ENCODE results near the gene NUDT13.
A peak's percentile ranks its signal among the peaks of the same experiment; 100 is the strongest.
"Not testable (repeated sequence)": the region's sequence is repeated elsewhere in the genome, so short reads cannot be mapped to it uniquely, and the experiment has no call there.

NUDT13 gene

DNA sequence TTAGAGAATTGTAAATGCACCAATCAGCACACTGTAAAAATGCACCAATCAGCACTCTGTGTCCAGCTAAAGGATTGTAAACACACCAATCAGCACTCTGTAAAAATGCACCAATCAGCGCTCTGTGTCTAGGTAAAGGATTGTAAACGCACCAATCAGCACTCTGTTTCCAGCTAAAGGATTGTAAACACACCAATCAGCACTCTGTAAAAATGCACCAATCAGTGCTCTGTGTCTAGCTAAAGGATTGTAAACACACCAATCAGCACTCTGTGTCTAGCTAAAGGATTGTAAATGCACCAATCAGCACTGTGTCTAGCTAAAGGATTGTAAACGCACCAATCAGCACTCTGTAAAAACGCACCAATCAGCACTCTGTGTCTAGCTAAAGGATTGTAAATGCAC, 1.0 kb upstream of the NUDT13 start:
- H3K4me1 ChIP-seq (ENCODE audit: control insufficient read depth, insufficient read depth, low read length): peaks cover 19% of the 10 kb centered on the region
- H3K27me3 ChIP-seq (replicated peaks; ENCODE audit: control insufficient read depth, insufficient read depth, low read length); DNase-seq (ENCODE audit: low read depth); H3K36me3 ChIP-seq (ENCODE audit: control insufficient read depth, insufficient read depth, low read length, severe bottlenecking); H3K9me3 ChIP-seq (ENCODE audit: control insufficient read depth, low read length); H3K9ac ChIP-seq (ENCODE audit: low read length); H3K4me3 ChIP-seq (ENCODE audit: low read length): not testable (repeated sequence)

DNA sequence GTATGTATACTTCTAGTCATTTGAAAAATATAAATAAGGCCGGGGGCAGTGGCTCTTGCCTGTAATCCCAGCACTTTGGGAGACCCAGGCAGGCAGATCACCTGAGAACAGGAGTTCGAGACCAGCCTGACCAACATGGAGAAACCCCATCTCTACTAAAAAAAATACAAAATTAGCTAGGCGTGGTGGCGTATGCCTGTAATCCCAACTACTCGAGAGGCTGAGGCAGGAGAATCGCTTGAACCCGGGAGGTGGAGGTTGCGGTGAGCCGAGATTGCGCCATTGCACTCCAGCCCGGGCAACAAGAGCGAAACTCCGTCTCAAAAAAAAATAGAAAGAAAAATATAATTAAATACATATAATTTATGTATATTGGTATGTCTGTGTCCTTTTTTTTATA, 1.8 kb downstream of the NUDT13 start:
- not testable (repeated sequence) for H3K4me3 ChIP-seq (ENCODE audit: low read length); H3K27me3 ChIP-seq (replicated peaks; ENCODE audit: control insufficient read depth, insufficient read depth, low read length); H3K9me3 ChIP-seq (ENCODE audit: control insufficient read depth, low read length); H3K9ac ChIP-seq (ENCODE audit: low read length); DNase-seq (ENCODE audit: low read depth); H3K36me3 ChIP-seq (ENCODE audit: control insufficient read depth, insufficient read depth, low read length, severe bottlenecking)
- peaks cover 19% of the 10 kb centered on the region for H3K4me1 ChIP-seq (ENCODE audit: control insufficient read depth, insufficient read depth, low read length)

DNA sequence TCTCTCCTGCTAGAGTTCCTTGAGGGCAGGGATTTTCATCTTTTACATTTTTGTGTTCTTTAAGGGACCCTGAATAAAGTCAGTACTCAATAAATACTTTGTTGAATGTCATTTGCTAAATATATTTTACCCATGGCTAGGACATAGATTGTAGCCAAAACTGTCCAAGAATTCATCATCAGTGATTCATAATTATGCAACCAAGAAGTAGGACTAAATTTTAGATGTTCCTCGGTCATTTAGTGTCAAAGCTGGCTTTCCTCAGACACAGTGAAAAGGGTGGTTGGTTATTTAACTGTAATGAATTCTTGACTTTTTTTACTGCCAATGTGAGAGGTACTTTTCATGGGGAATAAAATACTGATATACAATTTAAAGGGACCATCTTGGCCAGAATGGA, 3.3 kb downstream of the NUDT13 start:
- DNase-seq (ENCODE audit: low read depth): peak; percentile 53
- H3K4me3 ChIP-seq (ENCODE audit: low read length): peak overlapping the region; percentile 48
- peak overlapping the region; percentile 14 for H3K9ac ChIP-seq (ENCODE audit: low read length)
- peaks cover 30% of the 10 kb centered on the region for H3K4me1 ChIP-seq (ENCODE audit: control insufficient read depth, insufficient read depth, low read length)
- H3K9me3 ChIP-seq (ENCODE audit: control insufficient read depth, low read length): no peaks in the 10 kb centered on the region
- H3K36me3 ChIP-seq (ENCODE audit: control insufficient read depth, insufficient read depth, low read length, severe bottlenecking): no peaks in the 10 kb centered on the region
- no peaks in the 10 kb centered on the region for H3K27me3 ChIP-seq (replicated peaks; ENCODE audit: control insufficient read depth, insufficient read depth, low read length)

GRCh38 chr10:73116017-73116416, 5.8 kb downstream of the NUDT13 start:
- no peak overlapping the region for H3K4me3 ChIP-seq (ENCODE audit: low read length)
- no peaks in the 10 kb centered on the region for H3K27me3 ChIP-seq (replicated peaks; ENCODE audit: control insufficient read depth, insufficient read depth, low read length)
- DNase-seq (ENCODE audit: low read depth): no peak
- H3K36me3 ChIP-seq (ENCODE audit: control insufficient read depth, insufficient read depth, low read length, severe bottlenecking): no peaks in the 10 kb centered on the region
- H3K9me3 ChIP-seq (ENCODE audit: control insufficient read depth, low read length): no peaks in the 10 kb centered on the region
- no peak overlapping the region for H3K9ac ChIP-seq (ENCODE audit: low read length)
- peaks cover 52% of the 10 kb centered on the region for H3K4me1 ChIP-seq (ENCODE audit: control insufficient read depth, insufficient read depth, low read length)

- DNase-seq (ENCODE audit: low read depth): peak; percentile 76
- H3K4me1 ChIP-seq (ENCODE audit: control insufficient read depth, insufficient read depth, low read length): peaks cover 45% of the 10 kb centered on the region
- peak overlapping the region; percentile 64 for H3K9ac ChIP-seq (ENCODE audit: low read length)
- peak overlapping the region; percentile 63 for H3K4me3 ChIP-seq (ENCODE audit: low read length)
- no peaks in the 10 kb centered on the region for H3K27me3 ChIP-seq (replicated peaks; ENCODE audit: control insufficient read depth, insufficient read depth, low read length)
- no peaks in the 10 kb centered on the region for H3K9me3 ChIP-seq (ENCODE audit: control insufficient read depth, low read length)
- no peaks in the 10 kb centered on the region for H3K36me3 ChIP-seq (ENCODE audit: control insufficient read depth, insufficient read depth, low read length, severe bottlenecking)
Observed at GRCh38 chr10:73117976-73118743, 7.9 kb downstream of the NUDT13 start.

DNA sequence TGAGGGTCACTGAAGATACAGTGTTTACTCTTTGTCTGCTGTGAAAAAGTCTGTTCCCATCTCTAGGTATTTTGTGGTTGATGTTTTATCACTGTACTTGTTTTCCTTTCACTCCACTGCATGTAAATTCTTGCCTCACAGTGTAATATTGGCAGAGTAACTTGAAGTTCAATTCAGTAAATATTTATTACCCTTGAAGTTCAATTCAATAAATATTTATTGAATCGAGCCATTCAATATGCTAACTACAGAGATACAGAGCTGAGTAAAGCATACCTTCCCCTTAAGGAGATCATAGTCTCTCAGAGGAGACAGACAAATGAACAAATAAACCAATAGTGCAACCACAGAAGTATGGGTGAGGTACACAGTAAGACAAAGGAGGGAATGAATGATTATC, 9.2 kb downstream of the NUDT13 start:
- Histone ChIP-seq H3K9me3 (ENCODE audit: control insufficient read depth, low read length) (no peaks in the 10 kb centered on the region), H3K9ac (ENCODE audit: low read length) (no peak overlapping the region), H3K4me1 (ENCODE audit: control insufficient read depth, insufficient read depth, low read length) (peaks cover 36% of the 10 kb centered on the region), H3K36me3 (ENCODE audit: control insufficient read depth, insufficient read depth, low read length, severe bottlenecking) (peaks cover 8% of the 10 kb centered on the region), H3K27me3 (replicated peaks; ENCODE audit: control insufficient read depth, insufficient read depth, low read length) (no peaks in the 10 kb centered on the region), H3K4me3 (ENCODE audit: low read length) (no peak overlapping the region)
- DNase-seq (ENCODE audit: low read depth): no peak

DNA sequence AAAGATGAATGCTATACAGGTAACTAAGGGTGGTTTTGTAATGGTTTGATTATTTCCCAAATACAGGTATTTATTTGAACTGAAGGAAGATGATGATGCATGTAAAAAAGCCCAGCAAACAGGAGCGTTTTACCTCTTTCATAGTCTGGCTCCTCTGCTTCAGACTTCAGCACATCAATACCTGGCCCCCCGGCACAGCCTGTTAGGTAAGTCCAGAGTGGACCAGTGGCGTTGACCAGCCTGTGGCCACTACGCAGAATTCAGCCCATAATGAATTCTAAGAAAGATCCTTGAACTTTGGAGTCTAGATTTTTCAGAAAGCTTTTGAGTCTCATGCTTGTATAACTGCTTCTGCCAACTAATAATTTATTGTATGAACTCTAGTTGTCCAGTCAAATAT, 9.7 kb downstream of the NUDT13 start:
- H3K9ac ChIP-seq (ENCODE audit: low read length): no peak overlapping the region
- peaks cover 12% of the 10 kb centered on the region for H3K36me3 ChIP-seq (ENCODE audit: control insufficient read depth, insufficient read depth, low read length, severe bottlenecking)
- DNase-seq (ENCODE audit: low read depth): no peak
- H3K9me3 ChIP-seq (ENCODE audit: control insufficient read depth, low read length): no peaks in the 10 kb centered on the region
- no peaks in the 10 kb centered on the region for H3K27me3 ChIP-seq (replicated peaks; ENCODE audit: control insufficient read depth, insufficient read depth, low read length)
- H3K4me3 ChIP-seq (ENCODE audit: low read length): no peak overlapping the region
- H3K4me1 ChIP-seq (ENCODE audit: control insufficient read depth, insufficient read depth, low read length): peaks cover 36% of the 10 kb centered on the region

- Histone ChIP-seq H3K9me3 (ENCODE audit: control insufficient read depth, low read length) (no peaks in the 10 kb centered on the region), H3K4me3 (ENCODE audit: low read length) (no peak overlapping the region), H3K9ac (ENCODE audit: low read length) (no peak overlapping the region), H3K4me1 (ENCODE audit: control insufficient read depth, insufficient read depth, low read length) (peaks cover 6% of the 10 kb centered on the region), H3K36me3 (ENCODE audit: control insufficient read depth, insufficient read depth, low read length, severe bottlenecking) (peaks cover 54% of the 10 kb centered on the region), H3K27me3 (replicated peaks; ENCODE audit: control insufficient read depth, insufficient read depth, low read length) (no peaks in the 10 kb centered on the region)
- DNase-seq (ENCODE audit: low read depth): no peak
Observed at GRCh38 chr10:73126343-73126742, 16.1 kb downstream of the NUDT13 start.

- peak; percentile 18 for DNase-seq (ENCODE audit: low read depth)
Observed at GRCh38 chr10:73131301-73131700, 21.0 kb downstream of the NUDT13 start.

GRCh38 chr10:73131913-73132686, 21.8 kb downstream of the NUDT13 start:
- Histone ChIP-seq H3K27me3 (replicated peaks; ENCODE audit: control insufficient read depth, insufficient read depth, low read length) (no peaks in the 10 kb centered on the region), H3K4me3 (ENCODE audit: low read length) (no peak overlapping the region), H3K9ac (ENCODE audit: low read length) (no peak overlapping the region), H3K9me3 (ENCODE audit: control insufficient read depth, low read length) (no peaks in the 10 kb centered on the region), H3K36me3 (ENCODE audit: control insufficient read depth, insufficient read depth, low read length, severe bottlenecking) (peaks cover 88% of the 10 kb centered on the region), H3K4me1 (ENCODE audit: control insufficient read depth, insufficient read depth, low read length) (peaks cover 12% of the 10 kb centered on the region)
- DNase-seq (ENCODE audit: low read depth): no peak

More at GRCh38 chr10:73131301-73131700, 21.0 kb downstream of the NUDT13 start:
- H3K36me3 ChIP-seq (ENCODE audit: control insufficient read depth, insufficient read depth, low read length, severe bottlenecking): peaks cover 83% of the 10 kb centered on the region
- peaks cover 12% of the 10 kb centered on the region for H3K4me1 ChIP-seq (ENCODE audit: control insufficient read depth, insufficient read depth, low read length)
- H3K9me3 ChIP-seq (ENCODE audit: control insufficient read depth, low read length): no peaks in the 10 kb centered on the region
- no peak overlapping the region for H3K4me3 ChIP-seq (ENCODE audit: low read length)
- no peak overlapping the region for H3K9ac ChIP-seq (ENCODE audit: low read length)
- H3K27me3 ChIP-seq (replicated peaks; ENCODE audit: control insufficient read depth, insufficient read depth, low read length): no peaks in the 10 kb centered on the region

DNA sequence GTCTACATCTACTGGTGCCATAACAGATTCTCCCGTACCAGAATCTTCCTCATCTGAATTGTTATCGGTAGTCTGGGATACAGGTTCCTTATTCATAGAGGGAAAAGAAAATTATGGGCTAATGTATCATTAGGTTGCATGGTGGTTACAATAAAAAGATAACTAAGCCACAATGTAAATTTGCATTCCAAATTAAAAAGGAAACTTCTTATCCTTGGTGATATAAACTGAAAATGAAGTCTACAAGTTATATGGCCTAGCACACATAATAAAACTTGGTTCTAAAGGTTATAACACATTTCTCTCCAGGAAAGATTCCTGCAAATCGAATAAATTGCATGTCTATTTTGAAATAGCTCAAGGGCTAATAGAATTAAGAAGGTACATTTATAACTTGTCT, 24.5 kb downstream of the NUDT13 start:
- DNase-seq (ENCODE audit: low read depth): no peak
- Histone ChIP-seq H3K9ac (ENCODE audit: low read length) (no peak overlapping the region), H3K27me3 (replicated peaks; ENCODE audit: control insufficient read depth, insufficient read depth, low read length) (no peaks in the 10 kb centered on the region), H3K4me1 (ENCODE audit: control insufficient read depth, insufficient read depth, low read length) (peaks cover 14% of the 10 kb centered on the region), H3K9me3 (ENCODE audit: control insufficient read depth, low read length) (no peaks in the 10 kb centered on the region), H3K4me3 (ENCODE audit: low read length) (no peak overlapping the region), H3K36me3 (ENCODE audit: control insufficient read depth, insufficient read depth, low read length, severe bottlenecking) (peaks cover 96% of the 10 kb centered on the region)
